ENCODE measurements around the gene KAT6B.
"Not testable (repeated sequence)": the region's sequence is repeated elsewhere in the genome, so short reads cannot be mapped to it uniquely, and the experiment has no call there.

The KAT6B gene

GRCh38 chr10:74916283-74916682 is 89.9 kb downstream of the KAT6B start:
- H3K4me3 ChIP-seq (ENCODE audit: low read depth, low read length), result no peak overlapping the region

- H3K4me3 ChIP-seq (ENCODE audit: low read depth, low read length), result no peak overlapping the region
These were observed 91.2 kb downstream of the KAT6B start for GRCh38 chr10:74917481-74918077.

- H3K4me3 ChIP-seq (ENCODE audit: low read depth, low read length), result no peak overlapping the region
These were observed 93.3 kb downstream of the KAT6B start for GRCh38 chr10:74919671-74920070.

GRCh38 chr10:74921070-74921469 is 94.7 kb downstream of the KAT6B start:
- H3K4me3 ChIP-seq (ENCODE audit: low read depth, low read length), result not testable (repeated sequence)

GRCh38 chr10:74921744-74922143 is 95.3 kb downstream of the KAT6B start:
- no peak overlapping the region for H3K4me3 ChIP-seq (ENCODE audit: low read depth, low read length)

- no peak overlapping the region for H3K4me3 ChIP-seq (ENCODE audit: low read depth, low read length)
These were observed 96.5 kb downstream of the KAT6B start for GRCh38 chr10:74922921-74923320.

GRCh38 chr10:74923556-74923955 is 97.2 kb downstream of the KAT6B start:
- no peak overlapping the region for H3K4me3 ChIP-seq (ENCODE audit: low read depth, low read length)

- no peak overlapping the region for H3K4me3 ChIP-seq (ENCODE audit: low read depth, low read length)
These were observed 98.0 kb downstream of the KAT6B start for GRCh38 chr10:74924251-74924963.

- no peak overlapping the region for H3K4me3 ChIP-seq (ENCODE audit: low read depth, low read length)
These were observed 98.9 kb downstream of the KAT6B start for GRCh38 chr10:74925291-74925690.

GRCh38 chr10:74925708-74926107 is 99.3 kb downstream of the KAT6B start:
- H3K4me3 ChIP-seq (ENCODE audit: low read depth, low read length), result no peak overlapping the region

- H3K4me3 ChIP-seq (ENCODE audit: low read depth, low read length), result no peak overlapping the region
These were observed 100.6 kb downstream of the KAT6B start for GRCh38 chr10:74926791-74927585.

- H3K4me3 ChIP-seq (ENCODE audit: low read depth, low read length), result no peak overlapping the region
These were observed 101.3 kb downstream of the KAT6B start for GRCh38 chr10:74927701-74928100.

GRCh38 chr10:74928742-74929191 is 102.4 kb downstream of the KAT6B start:
- no peak overlapping the region for H3K4me3 ChIP-seq (ENCODE audit: low read depth, low read length)

GRCh38 chr10:74929197-74929596 is 102.8 kb downstream of the KAT6B start:
- no peak overlapping the region for H3K4me3 ChIP-seq (ENCODE audit: low read depth, low read length)

GRCh38 chr10:74930965-74931364 is 104.6 kb downstream of the KAT6B start:
- H3K4me3 ChIP-seq (ENCODE audit: low read depth, low read length), result no peak overlapping the region

- no peak overlapping the region for H3K4me3 ChIP-seq (ENCODE audit: low read depth, low read length)
These were observed 106.2 kb downstream of the KAT6B start for GRCh38 chr10:74932648-74933047.

GRCh38 chr10:74934100-74934812 is 107.9 kb downstream of the KAT6B start:
- no peak overlapping the region for H3K4me3 ChIP-seq (ENCODE audit: low read depth, low read length)

- no peak overlapping the region for H3K4me3 ChIP-seq (ENCODE audit: low read depth, low read length)
These were observed 110.3 kb downstream of the KAT6B start for GRCh38 chr10:74936577-74937265.

- no peak overlapping the region for H3K4me3 ChIP-seq (ENCODE audit: low read depth, low read length)
These were observed 111.0 kb downstream of the KAT6B start for GRCh38 chr10:74937266-74937856.

- H3K4me3 ChIP-seq (ENCODE audit: low read depth, low read length), result no peak overlapping the region
These were observed 117.8 kb downstream of the KAT6B start for GRCh38 chr10:74944205-74944604.
